Ishikawa (cell line): ENCODE data around the gene PSORS1C1.

Experiments used
- CEBPB ChIP-seq: IDR thresholded peaks from 2 replicates; pipeline ENCODE4 v1.6.1; 2012
- CREB1 ChIP-seq: IDR thresholded peaks from 2 replicates; pipeline ENCODE4 v1.6.1; 2012; ENCODE audit warnings: low read depth
- EGR1 ChIP-seq: IDR thresholded peaks from 2 replicates; pipeline ENCODE4 v1.6.1; 2012
- EP300 ChIP-seq: IDR thresholded peaks from 2 replicates; pipeline ENCODE4 v1.6.1; 2012; ENCODE audit warnings: borderline replicate concordance
- FOXM1 ChIP-seq: IDR thresholded peaks from 2 replicates; pipeline ENCODE4 v1.6.1; 2012; ENCODE audit warnings: low read depth, borderline replicate concordance
- MAX ChIP-seq: IDR thresholded peaks from 2 replicates; pipeline ENCODE4 v1.6.1; 2012
- REST ChIP-seq: IDR thresholded peaks from 2 replicates; pipeline ENCODE4 v1.6.1; 2012; ENCODE audit warnings: low read depth, mild to moderate bottlenecking
- YY1 ChIP-seq: IDR thresholded peaks from 2 replicates; pipeline ENCODE4 v1.6.1; 2012; ENCODE audit warnings: low read depth

GRCh38 chr6:31158140-31158862 is 43.7 kb downstream of the PSORS1C1 start, which contains the start of gene TCF19:
- TF ChIP-seq MAX (peak; percentile 52), FOXM1 (peak; percentile 39; the same call in 1 of the 2 replicates), REST (no peak), EP300 (no peak), EGR1 (peak; percentile 75; the same call in 1 of the 2 replicates), CREB1 (0 out of 2 replicates have a peak, but pooled peaks have one; percentile 23), YY1 (no peak), CEBPB (no peak)
